HL-60 (cell line): ENCODE data around the gene FFAR1.
A peak's percentile ranks its signal among the peaks of the same experiment; 100 is the strongest.

Experiments used
- DNase-seq, 2 experiments: peaks; one replicate each; pipeline ENCODE4 v3.0.0-alpha.2; 2010 to 2020; ENCODE audit warnings: low read depth in 1 of 2, low spot score in 1 of 2
- H3K27ac ChIP-seq: fragments of 250-450 bp; sonication (Bioruptor Pico); replicated peaks from 2 replicates; pipeline ENCODE4 v1.5.1; 2020; ENCODE audit warnings: mild to moderate bottlenecking, moderate library complexity
- H3K27me3 ChIP-seq: fragments of 250-450 bp; sonication (Bioruptor Pico); 2 replicates; pipeline ENCODE4 v1.5.1; 2021; ENCODE audit warnings: mild to moderate bottlenecking, moderate library complexity; ENCODE audit not compliant: insufficient read depth, poor library complexity, severe bottlenecking
- H3K4me3 ChIP-seq: replicated peaks from 2 replicates; pipeline ENCODE4 v1.5.1; 2011; ENCODE audit warnings: mild to moderate bottlenecking, control low read depth, low read length; ENCODE audit not compliant: insufficient read depth
- GABPA ChIP-seq: IDR thresholded peaks from 2 replicates; pipeline ENCODE4 v1.6.1; 2012; ENCODE audit warnings: low read depth
- POLR2AphosphoS5 ChIP-seq: IDR thresholded peaks from 2 replicates; pipeline ENCODE4 v1.6.1; 2012; ENCODE audit warnings: low read depth
- SPI1 ChIP-seq: IDR thresholded peaks from 2 replicates; pipeline ENCODE4 v1.6.1; 2012; ENCODE audit warnings: low read depth, mild to moderate bottlenecking, borderline replicate concordance
- long read RNA-seq: library from polyadenylated mRNA; unstranded; transcript quantifications from one replicate; pipeline ENCODE4 v2.0.0, GENCODE V29; 2020
- TF ChIP-seq, protein P1 (sequence below): IDR thresholded peaks from 2 replicates; pipeline ENCODE4 v1.6.1; 2012; ENCODE audit warnings: low read depth; ENCODE audit not compliant: insufficient replicate concordance
- TF ChIP-seq, protein P2 (sequence below): IDR thresholded peaks from one replicate; pipeline ENCODE4 v1.5.1; 2011; ENCODE audit warnings: low read length, control low read depth, inconsistent platforms; ENCODE audit not compliant: insufficient read depth

Gene FFAR1, protein sequence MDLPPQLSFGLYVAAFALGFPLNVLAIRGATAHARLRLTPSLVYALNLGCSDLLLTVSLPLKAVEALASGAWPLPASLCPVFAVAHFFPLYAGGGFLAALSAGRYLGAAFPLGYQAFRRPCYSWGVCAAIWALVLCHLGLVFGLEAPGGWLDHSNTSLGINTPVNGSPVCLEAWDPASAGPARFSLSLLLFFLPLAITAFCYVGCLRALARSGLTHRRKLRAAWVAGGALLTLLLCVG (N-terminal part only)
- long read RNA-seq = 0 reads

DNA sequence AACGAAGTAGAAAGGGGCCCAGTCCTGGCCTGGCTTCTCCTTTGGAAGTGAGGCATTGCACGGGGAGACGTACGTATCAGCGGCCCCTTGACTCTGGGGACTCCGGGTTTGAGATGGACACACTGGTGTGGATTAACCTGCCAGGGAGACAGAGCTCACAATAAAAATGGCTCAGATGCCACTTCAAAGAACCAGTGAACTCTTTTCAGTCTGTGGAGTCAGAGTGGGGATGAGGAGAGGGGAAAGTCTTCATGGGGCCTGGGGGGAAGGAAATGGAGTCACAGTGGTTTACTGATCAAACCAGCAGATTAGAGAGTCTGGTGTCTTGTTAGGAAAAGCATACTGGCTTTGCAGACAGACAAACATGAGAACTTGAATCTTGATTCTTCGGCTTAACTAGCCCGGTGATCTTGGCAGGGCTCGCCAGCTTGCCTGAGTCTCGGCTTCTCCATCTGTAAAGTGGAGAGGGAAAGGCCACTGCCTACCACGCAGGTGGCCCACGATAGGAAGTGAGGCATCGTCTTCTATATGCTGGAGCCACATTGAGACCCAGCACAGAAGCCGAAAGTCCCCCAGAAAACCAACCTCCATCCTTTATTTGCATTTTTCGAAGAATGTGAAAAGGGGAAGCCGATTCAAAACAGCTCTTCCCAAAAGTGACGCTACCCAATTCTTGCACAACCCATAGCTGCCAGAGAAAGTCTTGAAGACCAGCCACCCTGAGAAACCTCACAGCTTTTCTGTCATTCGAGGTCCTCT, at the start of gene FFAR1:
Gene FFAR1, plus strand, starts transcription at position 732 of the 759 bp plus-strand sequence. CDS start 3,650 bp downstream, outside the sequence.
- H3K27me3 ChIP-seq = peaks cover 5% of the 10 kb centered on the region
- no peak within 1 kb of the TSS for H3K27ac ChIP-seq
- DNase-seq = peak in 1 of 2 experiments; percentile 86
- no peak within 1 kb of the TSS for H3K4me3 ChIP-seq
- no peak for TF ChIP-seq POLR2AphosphoS5
- peak; percentile 84 for TF ChIP-seq SPI1
- TF ChIP-seq GABPA = no peak
- TF ChIP-seq, protein P1, sequence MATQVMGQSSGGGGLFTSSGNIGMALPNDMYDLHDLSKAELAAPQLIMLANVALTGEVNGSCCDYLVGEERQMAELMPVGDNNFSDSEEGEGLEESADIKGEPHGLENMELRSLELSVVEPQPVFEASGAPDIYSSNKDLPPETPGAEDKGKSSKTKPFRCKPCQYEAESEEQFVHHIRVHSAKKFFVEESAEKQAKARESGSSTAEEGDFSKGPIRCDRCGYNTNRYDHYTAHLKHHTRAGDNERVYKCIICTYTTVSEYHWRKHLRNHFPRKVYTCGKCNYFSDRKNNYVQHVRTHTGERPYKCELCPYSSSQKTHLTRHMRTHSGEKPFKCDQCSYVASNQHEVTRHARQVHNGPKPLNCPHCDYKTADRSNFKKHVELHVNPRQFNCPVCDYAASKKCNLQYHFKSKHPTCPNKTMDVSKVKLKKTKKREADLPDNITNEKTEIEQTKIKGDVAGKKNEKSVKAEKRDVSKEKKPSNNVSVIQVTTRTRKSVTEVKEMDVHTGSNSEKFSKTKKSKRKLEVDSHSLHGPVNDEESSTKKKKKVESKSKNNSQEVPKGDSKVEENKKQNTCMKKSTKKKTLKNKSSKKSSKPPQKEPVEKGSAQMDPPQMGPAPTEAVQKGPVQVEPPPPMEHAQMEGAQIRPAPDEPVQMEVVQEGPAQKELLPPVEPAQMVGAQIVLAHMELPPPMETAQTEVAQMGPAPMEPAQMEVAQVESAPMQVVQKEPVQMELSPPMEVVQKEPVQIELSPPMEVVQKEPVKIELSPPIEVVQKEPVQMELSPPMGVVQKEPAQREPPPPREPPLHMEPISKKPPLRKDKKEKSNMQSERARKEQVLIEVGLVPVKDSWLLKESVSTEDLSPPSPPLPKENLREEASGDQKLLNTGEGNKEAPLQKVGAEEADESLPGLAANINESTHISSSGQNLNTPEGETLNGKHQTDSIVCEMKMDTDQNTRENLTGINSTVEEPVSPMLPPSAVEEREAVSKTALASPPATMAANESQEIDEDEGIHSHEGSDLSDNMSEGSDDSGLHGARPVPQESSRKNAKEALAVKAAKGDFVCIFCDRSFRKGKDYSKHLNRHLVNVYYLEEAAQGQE = no peak
- TF ChIP-seq, protein P2, sequence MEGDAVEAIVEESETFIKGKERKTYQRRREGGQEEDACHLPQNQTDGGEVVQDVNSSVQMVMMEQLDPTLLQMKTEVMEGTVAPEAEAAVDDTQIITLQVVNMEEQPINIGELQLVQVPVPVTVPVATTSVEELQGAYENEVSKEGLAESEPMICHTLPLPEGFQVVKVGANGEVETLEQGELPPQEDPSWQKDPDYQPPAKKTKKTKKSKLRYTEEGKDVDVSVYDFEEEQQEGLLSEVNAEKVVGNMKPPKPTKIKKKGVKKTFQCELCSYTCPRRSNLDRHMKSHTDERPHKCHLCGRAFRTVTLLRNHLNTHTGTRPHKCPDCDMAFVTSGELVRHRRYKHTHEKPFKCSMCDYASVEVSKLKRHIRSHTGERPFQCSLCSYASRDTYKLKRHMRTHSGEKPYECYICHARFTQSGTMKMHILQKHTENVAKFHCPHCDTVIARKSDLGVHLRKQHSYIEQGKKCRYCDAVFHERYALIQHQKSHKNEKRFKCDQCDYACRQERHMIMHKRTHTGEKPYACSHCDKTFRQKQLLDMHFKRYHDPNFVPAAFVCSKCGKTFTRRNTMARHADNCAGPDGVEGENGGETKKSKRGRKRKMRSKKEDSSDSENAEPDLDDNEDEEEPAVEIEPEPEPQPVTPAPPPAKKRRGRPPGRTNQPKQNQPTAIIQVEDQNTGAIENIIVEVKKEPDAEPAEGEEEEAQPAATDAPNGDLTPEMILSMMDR = no peak

DNA sequence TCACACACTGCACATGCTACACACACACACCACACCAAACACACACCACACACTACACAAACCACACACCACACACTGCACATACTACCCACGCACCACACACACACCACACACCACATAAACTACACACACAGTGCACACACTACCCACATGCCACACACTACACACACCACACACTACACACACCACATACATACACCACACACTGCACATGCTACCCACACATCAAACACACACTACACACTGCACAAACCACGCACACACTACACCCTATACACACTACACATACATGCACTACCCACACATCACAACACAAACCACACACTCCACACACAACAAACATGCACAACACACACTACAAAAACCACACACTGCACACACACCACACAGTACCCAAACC, 49.8 kb upstream of the FFAR1 start:
- Histone ChIP-seq H3K27ac (no peak overlapping the region), H3K4me3 (no peak overlapping the region), H3K27me3 (no peaks in the 10 kb centered on the region)
- TF ChIP-seq, protein P2 = no peak
- TF ChIP-seq, protein P1 = no peak
- no peak for TF ChIP-seq POLR2AphosphoS5
- no peak for TF ChIP-seq GABPA
- TF ChIP-seq SPI1 = no peak
- DNase-seq = no peak

DNA sequence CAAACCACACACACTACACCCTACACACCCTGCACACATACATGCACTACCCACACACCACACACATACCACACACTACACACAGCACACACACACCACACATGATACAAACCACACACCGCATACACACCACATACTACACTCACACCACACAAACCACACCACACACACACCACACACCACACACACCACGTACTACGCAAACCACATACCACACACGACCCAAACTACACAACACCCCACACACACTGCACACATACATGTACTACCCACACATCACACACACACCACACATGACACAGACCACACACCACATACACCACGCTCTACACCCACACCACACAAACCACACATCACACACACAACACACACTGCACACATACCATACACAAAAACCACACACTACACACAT, 49.1 kb upstream of the FFAR1 start:
- TF ChIP-seq, protein P1 = no peak
- TF ChIP-seq SPI1 = no peak
- TF ChIP-seq, protein P2 = no peak
- TF ChIP-seq GABPA = no peak
- TF ChIP-seq POLR2AphosphoS5 = no peak
- Histone ChIP-seq H3K27me3 (no peaks in the 10 kb centered on the region), H3K4me3 (no peak overlapping the region), H3K27ac (no peak overlapping the region)
- no peak for DNase-seq
